Keratinocyte (primary cell): ENCODE data around the gene TMA16. TPM values are rescaled to one million over a fixed set of nuclear protein-coding genes. Genes with fewer than 3 reads are reported as not detected.

Experiments used
- DNase-seq: peaks from one replicate; pipeline ENCODE4 v3.0.0-alpha.2; 2011; ENCODE audit warnings: low read depth, missing footprints, low spot score
- FAIRE-seq: peaks from 2 replicates; lab custom pipeline; 2011; peaks lifted over from hg19 to GRCh38; lab: Jason Lieb, UNC
- H2AFZ ChIP-seq: 2 replicates; pipeline ENCODE4 v1.6.0; 2012; ENCODE audit warnings: low read length, control low read depth, inconsistent platforms; ENCODE audit not compliant: control insufficient read depth
- H3K27ac ChIP-seq: 2 replicates; pipeline ENCODE4 v1.5.1; 2011; ENCODE audit warnings: low read length; ENCODE audit not compliant: control insufficient read depth, insufficient read depth
- H3K27me3 ChIP-seq: 3 replicates; pipeline ENCODE4 v1.6.0; 2011; ENCODE audit warnings: low read length; ENCODE audit not compliant: control insufficient read depth, insufficient read depth; ENCODE audit errors: extremely low read depth
- H3K36me3 ChIP-seq, 2 experiments: 2 replicates in 1 of 2; 3 replicates in 1 of 2; pipeline ENCODE4 v1.5.1; 2011; ENCODE audit warnings: low read length in 2 of 2, mild to moderate bottlenecking in 1 of 2; ENCODE audit not compliant: control insufficient read depth in 2 of 2, insufficient read depth in 2 of 2; ENCODE audit errors: extremely low read depth in 1 of 2
- H3K4me1 ChIP-seq: 3 replicates; pipeline ENCODE4 v1.5.1; 2011; ENCODE audit warnings: low read length; ENCODE audit not compliant: control insufficient read depth, insufficient read depth; ENCODE audit errors: extremely low read depth
- H3K4me2 ChIP-seq: 3 replicates; pipeline ENCODE4 v1.6.0; 2011; ENCODE audit warnings: low read depth, low read length; ENCODE audit not compliant: control insufficient read depth, insufficient read depth; ENCODE audit errors: extremely low read depth
- H3K4me3 ChIP-seq, 3 experiments: fragments of 200-600 bp in 1 of 3; sonication (generic) in 1 of 3; 2 replicates in 2 of 3; 3 replicates in 1 of 3; pipeline ENCODE4 v1.5.1; 2011 to 2016; ENCODE audit warnings: low read length in 3 of 3, mild to moderate bottlenecking in 3 of 3, control low read depth in 2 of 3, inconsistent platforms in 1 of 3, low read depth in 1 of 3, mixed read lengths in 1 of 3, mixed run types in 1 of 3, moderate library complexity in 1 of 3; ENCODE audit not compliant: control insufficient read depth in 2 of 3, insufficient read depth in 2 of 3; ENCODE audit errors: extremely low read depth in 1 of 3
- H3K79me2 ChIP-seq: 2 replicates; pipeline ENCODE4 v1.6.0; 2012; ENCODE audit warnings: low read length; ENCODE audit not compliant: control insufficient read depth, insufficient read depth
- H3K9ac ChIP-seq: 3 replicates; pipeline ENCODE4 v1.6.0; 2011; ENCODE audit warnings: low read length; ENCODE audit not compliant: control insufficient read depth, insufficient read depth; ENCODE audit errors: extremely low read depth
- H3K9me1 ChIP-seq: 3 replicates; pipeline ENCODE4 v1.6.0; 2011; ENCODE audit warnings: low read length; ENCODE audit not compliant: control insufficient read depth, insufficient read depth; ENCODE audit errors: extremely low read depth
- H3K9me3 ChIP-seq: 2 replicates; pipeline ENCODE4 v1.5.1; 2012; ENCODE audit warnings: low read depth, low read length; ENCODE audit not compliant: control insufficient read depth
- H4K20me1 ChIP-seq: 3 replicates; pipeline ENCODE4 v1.6.0; 2011; ENCODE audit warnings: low read length; ENCODE audit not compliant: control insufficient read depth, insufficient read depth; ENCODE audit errors: extremely low read depth
- EZH2 ChIP-seq: IDR thresholded peaks from one replicate; pipeline ENCODE4 v1.6.1; 2012; ENCODE audit warnings: inconsistent platforms, mild to moderate bottlenecking, low read length, moderate library complexity
- dilution Hi-C: fragments of 300-500 bp; cut with MboI; formaldehyde crosslinking; loops from one replicate; pipeline ENCODE4 v1.7.0; 2020; ENCODE audit warnings: low sequenced_read_pairs; ENCODE audit not compliant: extremely low pct_ligation_motif_present
- polyA plus RNA-seq, 5 experiments: library from polyadenylated mRNA; depleted of rRNA in 3 of 5; stranded (reverse) in 3 of 5; stranded (forward) in 1 of 5; unstranded in 1 of 5; fragments of >200 nt; gene quantifications; 1 replicate in 1 of 5; 2 replicates in 3 of 5; 3 replicates in 1 of 5; pipeline versions ENCODE4 v1.2.1 to v1.2.3, GENCODE V29; 2011 to 2012; ENCODE audit warnings: missing spikeins in 2 of 5, low read depth in 1 of 5, low replicate concordance in 1 of 5
- TF ChIP-seq, protein P1 (sequence below), 3 experiments: IDR thresholded peaks in 1 of 3; conservative IDR thresholded peaks in 1 of 3; optimal IDR thresholded peaks in 1 of 3; 2 replicates in 2 of 3; 3 replicates in 1 of 3; pipeline versions ENCODE3 to v1.5.1; 2011; ENCODE audit warnings: low read length in 3 of 3, mild to moderate bottlenecking in 3 of 3, moderate library complexity in 2 of 3, control low read depth in 1 of 3, inconsistent platforms in 1 of 3; ENCODE audit not compliant: insufficient read depth in 2 of 3; ENCODE audit errors: extremely low read depth in 1 of 3

The TMA16 gene
- polyA plus RNA-seq, 1 donor (not counting 4 experiments of a cell fraction or from before 2014, with no cell fraction given): 21.3 TPM

DNA sequence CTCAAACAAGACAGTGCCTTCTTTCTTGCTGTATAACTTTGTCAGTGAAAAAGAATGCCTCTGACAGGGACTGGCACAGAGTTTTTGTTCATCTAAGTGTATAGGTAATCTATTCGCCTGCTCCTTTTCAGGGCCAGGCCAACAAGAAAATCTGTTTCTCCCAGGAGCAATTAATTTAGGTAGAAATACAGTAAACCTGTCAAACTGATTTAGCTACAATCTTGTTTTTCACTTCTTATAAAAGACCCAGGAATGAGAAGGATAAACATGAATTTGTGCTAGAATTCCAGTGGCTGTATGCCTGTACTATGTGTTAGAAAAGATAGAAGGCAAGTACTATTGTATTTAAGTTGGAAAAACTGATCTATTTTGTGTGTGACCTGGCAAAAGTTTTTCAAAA, 6.1 kb downstream of the TMA16 start:
- Histone ChIP-seq H4K20me1 (peaks cover 14% of the 10 kb centered on the region), H3K79me2 (peaks cover 99% of the 10 kb centered on the region), H3K36me3 (no peaks in the 10 kb centered on the region), H3K27me3 (no peaks in the 10 kb centered on the region), H3K4me1 (peaks cover 12% of the 10 kb centered on the region), H2AFZ (no peak overlapping the region), H3K4me2 (no peak overlapping the region), H3K27ac (no peak overlapping the region), H3K9ac (no peak overlapping the region), H3K9me1 (no peaks in the 10 kb centered on the region), H3K9me3 (no peaks in the 10 kb centered on the region), H3K4me3 (no peak overlapping the region)
- no peak for TF ChIP-seq EZH2
- TF ChIP-seq, protein P1, sequence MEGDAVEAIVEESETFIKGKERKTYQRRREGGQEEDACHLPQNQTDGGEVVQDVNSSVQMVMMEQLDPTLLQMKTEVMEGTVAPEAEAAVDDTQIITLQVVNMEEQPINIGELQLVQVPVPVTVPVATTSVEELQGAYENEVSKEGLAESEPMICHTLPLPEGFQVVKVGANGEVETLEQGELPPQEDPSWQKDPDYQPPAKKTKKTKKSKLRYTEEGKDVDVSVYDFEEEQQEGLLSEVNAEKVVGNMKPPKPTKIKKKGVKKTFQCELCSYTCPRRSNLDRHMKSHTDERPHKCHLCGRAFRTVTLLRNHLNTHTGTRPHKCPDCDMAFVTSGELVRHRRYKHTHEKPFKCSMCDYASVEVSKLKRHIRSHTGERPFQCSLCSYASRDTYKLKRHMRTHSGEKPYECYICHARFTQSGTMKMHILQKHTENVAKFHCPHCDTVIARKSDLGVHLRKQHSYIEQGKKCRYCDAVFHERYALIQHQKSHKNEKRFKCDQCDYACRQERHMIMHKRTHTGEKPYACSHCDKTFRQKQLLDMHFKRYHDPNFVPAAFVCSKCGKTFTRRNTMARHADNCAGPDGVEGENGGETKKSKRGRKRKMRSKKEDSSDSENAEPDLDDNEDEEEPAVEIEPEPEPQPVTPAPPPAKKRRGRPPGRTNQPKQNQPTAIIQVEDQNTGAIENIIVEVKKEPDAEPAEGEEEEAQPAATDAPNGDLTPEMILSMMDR (optimal IDR thresholded peaks at IDR 0.05 in 1 of 3, IDR thresholded peaks at IDR 0.05 in 1 of 3, conservative IDR thresholded peaks at IDR 0.05 in 1 of 3; ENCODE audit: extremely low read depth in 1 of 3, insufficient read depth in 2 of 3, low read length in 3 of 3): no peak
- DNase-seq: no peak
- FAIRE-seq: no peak
- dilution Hi-C loops: no loop called here

DNA sequence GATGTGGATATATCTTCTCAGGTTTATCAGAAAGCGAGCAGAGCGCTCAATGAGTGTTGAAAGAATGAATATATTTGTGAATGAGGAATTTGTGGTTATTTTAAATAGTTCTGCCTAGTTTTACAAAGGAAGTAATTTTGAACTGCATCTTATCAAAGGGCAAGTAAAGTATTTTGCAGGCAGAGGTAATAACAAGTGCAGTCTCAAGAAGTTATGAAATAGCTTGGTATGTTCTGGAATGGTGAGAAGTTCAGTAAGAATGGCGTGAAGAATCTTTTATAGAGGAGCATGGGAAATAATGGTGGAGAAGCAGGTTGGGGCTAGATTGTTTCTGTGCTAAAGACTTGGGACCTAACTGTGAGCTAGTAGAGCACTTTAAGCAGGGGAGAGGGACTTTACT, 10.9 kb downstream of the TMA16 start:
- DNase-seq (no peak), FAIRE-seq (no peak)
- Histone ChIP-seq H3K9ac (no peak overlapping the region), H3K36me3 (peaks cover 3 to 5% of the 10 kb centered on the region in 2 experiments), H3K4me1 (peaks cover 3% of the 10 kb centered on the region), H3K9me3 (no peaks in the 10 kb centered on the region), H3K79me2 (peaks cover 85% of the 10 kb centered on the region), H4K20me1 (peaks cover 9% of the 10 kb centered on the region), H3K27ac (no peak overlapping the region), H3K9me1 (no peaks in the 10 kb centered on the region), H3K4me3 (no peak overlapping the region), H3K27me3 (no peaks in the 10 kb centered on the region), H3K4me2 (no peak overlapping the region), H2AFZ (no peak overlapping the region)
- dilution Hi-C loops: no loop called here
- no peak for TF ChIP-seq EZH2
- TF ChIP-seq, protein P1 (optimal IDR thresholded peaks at IDR 0.05 in 1 of 3, IDR thresholded peaks at IDR 0.05 in 1 of 3, conservative IDR thresholded peaks at IDR 0.05 in 1 of 3; ENCODE audit: extremely low read depth in 1 of 3, insufficient read depth in 2 of 3, low read length in 3 of 3): no peak
